Gastrocnemius medialis (tissue), 4 donors: ENCODE measurements around the gene VCAN. TPM values are rescaled to one million over a fixed set of nuclear protein-coding genes. Genes with fewer than 3 reads are reported as not detected.

ENCODE experiments used
- ATAC-seq, 2 donors: fragments of 150-250 bp; one replicate each; pipeline ENCODE4 v1.9.1; 2016
- DNase-seq, 2 donors: peaks; one replicate each; pipeline ENCODE4 v3.0.0-alpha.2; 2019
- H3K27ac ChIP-seq, 4 donors: fragments of 200-600 bp; sonication (generic); 1 replicate in 1 of 4; 2 replicates in 3 of 4; pipeline ENCODE4 v1.5.1; 2016 to 2018; ENCODE audit warnings: mild to moderate bottlenecking in 2 of 4, moderate library complexity in 1 of 4
- H3K27me3 ChIP-seq, 3 donors: fragments of 200-600 bp; sonication (generic) in 2 of 3; 1 replicate in 1 of 3; 2 replicates in 2 of 3; pipeline versions ENCODE4 v1.5.1 to v1.6.0; 2016 to 2019; ENCODE audit warnings: mild to moderate bottlenecking in 1 of 3, moderate library complexity in 1 of 3
- H3K36me3 ChIP-seq, 2 donors: fragments of 200-600 bp; sonication (generic) in 1 of 2; one replicate each; pipeline ENCODE4 v1.5.1; 2017 to 2018
- H3K4me1 ChIP-seq, 2 donors: fragments of 200-600 bp; sonication (generic) in 1 of 2; one replicate each; pipeline ENCODE4 v1.5.1; 2016 to 2017; ENCODE audit warnings: mild to moderate bottlenecking in 2 of 2
- H3K4me3 ChIP-seq, 4 donors: fragments of 200-600 bp; sonication (generic) in 3 of 4; 1 replicate in 1 of 4; 2 replicates in 3 of 4; pipeline ENCODE4 v1.5.1; 2016 to 2019; ENCODE audit warnings: mild to moderate bottlenecking in 2 of 4
- H3K9me3 ChIP-seq, 3 donors: fragments of 200-600 bp; sonication (generic) in 2 of 3; 1 replicate in 1 of 3; 2 replicates in 2 of 3; pipeline ENCODE4 v1.5.1; 2016 to 2019
- CTCF ChIP-seq, 5 experiments: fragments of 450-650 bp in 3 of 5; fragments of 200-600 bp in 2 of 5; sonication (generic) in 2 of 5; IDR thresholded peaks in 4 of 5; conservative IDR thresholded peaks in 1 of 5; 1 replicate in 4 of 5; 2 replicates in 1 of 5; pipeline ENCODE4 v1.5.1; 2016 to 2019; ENCODE audit warnings: antibody characterized with exemption in 5 of 5, mild to moderate bottlenecking in 3 of 5, moderate library complexity in 3 of 5
- POLR2A ChIP-seq, 2 donors: fragments of 450-650 bp; IDR thresholded peaks; one replicate each; pipeline ENCODE4 v1.6.1; 2017; ENCODE audit warnings: antibody characterized with exemption in 2 of 2, mild to moderate bottlenecking in 2 of 2, moderate library complexity in 2 of 2
- in situ Hi-C, 4 donors: fragments of 200-750 bp; cut with MboI; loops; one replicate each; pipeline versions ENCODE4 v1.15.0 to v1.8.0; 2017; ENCODE audit warnings: low sequenced_read_pairs in 4 of 4
- intact Hi-C: fragments of 100-400 bp; cut with DNase I; formaldehyde crosslinking; loops from one replicate; pipeline ENCODE4 v1.15.1; 2023; ENCODE audit warnings: low total_unique reads
- total RNA-seq, 4 donors: library from RNA; depleted of rRNA; stranded (reverse); fragments of >200 nt; gene quantifications; one replicate each; pipeline versions ENCODE4 v1.1.0 to v1.2.3, GENCODE V29; 2016

The VCAN gene
- total RNA-seq, 4 donors from 2014 or later: 5.9 to 29.9 (median 17.4) TPM

- intact Hi-C loops: no loop called here
- no peak overlapping the region for H3K27ac ChIP-seq
These were observed 4.0 kb upstream of the VCAN start for GRCh38 chr5:83467371-83468035.

DNA sequence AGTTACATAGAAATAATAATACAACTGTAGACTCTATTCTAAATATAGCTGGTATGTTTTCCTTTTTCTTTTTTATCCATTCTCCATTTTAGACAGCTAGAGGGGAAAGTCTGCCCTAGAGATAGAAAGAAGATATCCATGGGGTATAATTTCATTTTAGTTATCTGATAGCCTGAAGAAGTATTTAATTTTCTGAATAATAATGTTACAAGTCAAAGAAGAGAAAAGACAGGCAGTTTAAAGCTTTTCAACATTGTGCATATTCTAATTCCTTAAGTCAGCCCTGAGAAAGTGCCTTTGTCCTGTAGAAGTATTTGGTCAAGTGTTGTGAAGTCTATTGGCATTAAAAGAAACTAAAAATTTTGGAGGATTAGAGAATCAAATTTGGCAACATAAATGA lies 2.5 kb upstream of the VCAN start:
- no peak for ATAC-seq
- no peaks in the 10 kb centered on the region for H3K36me3 ChIP-seq
- no peaks in the 10 kb centered on the region for H3K9me3 ChIP-seq
- peaks cover 7 to 29% of the 10 kb centered on the region in 2 donors for H3K4me1 ChIP-seq
- H3K4me3 ChIP-seq: no peak overlapping the region
- intact Hi-C loops (no loop called here), in situ Hi-C loops (loop anchor here in 1 of 4 donors (25.0 kb wide), 1 partner anchor 1107 kb away; no protein-coding TSS in a partner anchor)
- peaks cover 40 to 57% (median 43%) of the 10 kb centered on the region in 3 donors for H3K27me3 ChIP-seq
- DNase-seq: no peak
- H3K27ac ChIP-seq: no peak overlapping the region
- TF ChIP-seq POLR2A (IDR thresholded peaks at IDR 0.05) (no peak), CTCF (IDR thresholded peaks at IDR 0.05 in 4 of 5, conservative IDR thresholded peaks at IDR 0.05 in 1 of 5) (no peak)

More at GRCh38 chr5:83467371-83468035, 4.0 kb upstream of the VCAN start:
- ATAC-seq (no peak), DNase-seq (no peak)
- H3K4me1 ChIP-seq: peaks cover 2 to 16% of the 10 kb centered on the region in 2 donors
- H3K4me3 ChIP-seq: no peak overlapping the region
- no peaks in the 10 kb centered on the region for H3K36me3 ChIP-seq
- H3K9me3 ChIP-seq: no peaks in the 10 kb centered on the region
- in situ Hi-C loops: loop anchor here in 1 of 4 donors (25.0 kb wide), 1 partner anchor 1105 kb away; no protein-coding TSS in a partner anchor
- H3K27me3 ChIP-seq: peaks cover 27 to 43% (median 28%) of the 10 kb centered on the region in 3 donors
- no peak for TF ChIP-seq CTCF (IDR thresholded peaks at IDR 0.05 in 4 of 5, conservative IDR thresholded peaks at IDR 0.05 in 1 of 5)
- TF ChIP-seq POLR2A (IDR thresholded peaks at IDR 0.05): no peak

GRCh38 chr5:83470526-83471404 lies 779 bp upstream of the VCAN start:
- peak overlapping the region; percentile 37 to 57 (median 50) for H3K4me3 ChIP-seq
- no peak for DNase-seq
- H3K27me3 ChIP-seq: peaks cover 50 to 72% (median 60%) of the 10 kb centered on the region in 3 donors
- no peaks in the 10 kb centered on the region for H3K36me3 ChIP-seq
- H3K27ac ChIP-seq: peak overlapping the region; percentile 36 to 62 (median 42)
- in situ Hi-C loops (loop anchor here in 1 of 4 donors (25.0 kb wide), 1 partner anchor 1108 kb away; no protein-coding TSS in a partner anchor), intact Hi-C loops (loop anchor here (5.0 kb wide), 1 partner anchor 1113 kb away; no protein-coding TSS in a partner anchor)
- H3K4me1 ChIP-seq: peaks cover 14 to 35% of the 10 kb centered on the region in 2 donors
- TF ChIP-seq POLR2A (IDR thresholded peaks at IDR 0.05): no peak
- TF ChIP-seq CTCF (IDR thresholded peaks at IDR 0.05 in 4 of 5, conservative IDR thresholded peaks at IDR 0.05 in 1 of 5): no peak
- no peaks in the 10 kb centered on the region for H3K9me3 ChIP-seq
- ATAC-seq: no peak

DNA sequence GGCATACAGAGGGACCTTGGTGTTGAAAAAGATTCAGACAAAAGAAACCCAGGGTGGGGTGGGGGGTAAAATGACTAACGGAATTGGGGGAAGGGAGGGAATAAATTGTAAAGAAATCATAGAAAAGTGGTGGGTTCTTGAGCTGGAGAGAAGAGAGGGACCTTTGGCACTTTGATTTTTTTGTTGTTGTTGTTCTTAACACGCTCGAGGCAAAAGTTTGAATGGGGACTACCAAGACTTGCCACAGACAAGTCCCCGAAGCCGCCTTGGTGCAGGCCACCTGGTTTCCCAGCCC lies 616 bp downstream of the VCAN start:
- intact Hi-C loops (loop anchor here (5.0 kb wide), 1 partner anchor 1115 kb away; no protein-coding TSS in a partner anchor), in situ Hi-C loops (loop anchor here in 1 of 4 donors (25.0 kb wide), 1 partner anchor 1110 kb away; no protein-coding TSS in a partner anchor)
- Histone ChIP-seq H3K36me3 (no peaks in the 10 kb centered on the region), H3K4me1 (peaks cover 14 to 35% of the 10 kb centered on the region in 2 donors), H3K4me3 (peak overlapping the region; percentile 49 to 57 (median 50)), H3K27me3 (peaks cover 52 to 72% (median 66%) of the 10 kb centered on the region in 3 donors), H3K27ac (peak overlapping the region; percentile 43 to 62 (median 56)), H3K9me3 (no peaks in the 10 kb centered on the region)
- TF ChIP-seq POLR2A (IDR thresholded peaks at IDR 0.05) (no peak), CTCF (IDR thresholded peaks at IDR 0.05 in 4 of 5, conservative IDR thresholded peaks at IDR 0.05 in 1 of 5) (no peak)
- ATAC-seq: no peak
- no peak for DNase-seq
